ACHN (cell line): ENCODE data around the gene R3HCC1L.
"Not testable (repeated sequence)": the region's sequence is repeated elsewhere in the genome, so short reads cannot be mapped to it uniquely, and the experiment has no call there.

Experiments
- DNase-seq: peaks from one replicate; pipeline ENCODE4 v3.0.0-alpha.2; 2015
- in situ Hi-C: cut with HindIII; loops from 2 replicates; pipeline ENCODE4 v1.10.0; 2017; ENCODE audit warnings: low sequenced_read_pairs, low pct_ligation_motif_present, low pct_unique_long_range_greater_than_20kb

Gene R3HCC1L

GRCh38 chr10:98212196-98212595, 77.7 kb downstream of the R3HCC1L start:
- DNase-seq: no peak
- in situ Hi-C loops: no loop called here

DNA sequence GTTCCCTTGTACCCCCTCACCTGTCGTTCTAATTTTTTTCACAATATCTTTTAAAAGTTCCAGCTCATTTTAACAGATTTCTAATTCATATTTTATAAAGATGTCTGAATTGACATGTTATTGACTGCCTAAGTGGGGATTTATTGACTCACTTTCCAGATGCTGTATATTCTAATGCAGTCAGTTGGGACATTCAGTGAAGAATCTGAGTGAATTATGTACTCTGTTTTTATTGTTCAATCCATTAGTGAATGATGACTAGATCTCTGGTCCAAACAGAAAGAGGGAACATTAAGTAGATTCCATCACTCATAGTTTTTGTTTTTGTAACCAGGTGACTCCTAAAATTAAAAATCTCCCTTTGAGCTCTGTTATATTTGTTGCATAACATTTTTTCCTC, 79.3 kb downstream of the R3HCC1L start:
- in situ Hi-C loops: no loop called here
- DNase-seq: no peak

DNA sequence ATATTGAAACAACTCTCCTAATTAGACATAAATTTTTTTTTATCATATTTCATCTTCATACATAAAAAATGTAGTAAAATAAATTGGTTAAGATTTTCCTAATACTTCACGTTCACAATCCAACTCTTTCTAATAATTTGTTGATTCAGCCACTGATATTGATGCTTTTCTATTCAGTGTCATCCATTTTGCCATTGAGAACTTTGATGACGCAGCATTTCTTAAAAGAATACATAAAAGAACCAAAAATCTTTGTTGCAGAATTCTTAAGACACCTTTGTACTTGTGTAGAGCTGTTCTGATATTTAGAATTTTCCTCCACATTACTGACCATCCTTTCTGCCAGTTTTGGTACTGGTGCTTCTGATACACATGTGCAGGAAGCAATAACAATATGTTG, 80.9 kb downstream of the R3HCC1L start:
- in situ Hi-C loops: no loop called here
- no peak for DNase-seq

DNA sequence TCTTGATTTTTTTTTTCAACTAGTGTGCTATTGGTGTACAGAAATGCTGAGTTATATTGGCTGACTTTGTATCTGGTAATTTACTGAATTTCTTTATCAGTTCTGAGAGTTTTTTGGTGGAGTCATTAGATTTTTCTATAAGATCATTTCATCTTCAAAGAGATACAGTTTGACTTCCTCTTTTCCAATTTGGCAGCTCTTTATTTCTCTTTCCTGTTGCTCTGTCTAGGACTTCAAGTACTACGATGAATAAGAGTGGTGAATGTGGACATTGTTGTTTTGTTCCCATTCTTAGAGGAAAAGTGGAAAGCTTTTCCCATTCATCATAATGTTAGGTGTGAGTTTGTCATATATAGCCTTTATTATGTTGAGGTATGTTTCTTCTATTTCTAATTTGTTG, 83.3 kb downstream of the R3HCC1L start:
- in situ Hi-C loops: no loop called here
- no peak for DNase-seq

DNA sequence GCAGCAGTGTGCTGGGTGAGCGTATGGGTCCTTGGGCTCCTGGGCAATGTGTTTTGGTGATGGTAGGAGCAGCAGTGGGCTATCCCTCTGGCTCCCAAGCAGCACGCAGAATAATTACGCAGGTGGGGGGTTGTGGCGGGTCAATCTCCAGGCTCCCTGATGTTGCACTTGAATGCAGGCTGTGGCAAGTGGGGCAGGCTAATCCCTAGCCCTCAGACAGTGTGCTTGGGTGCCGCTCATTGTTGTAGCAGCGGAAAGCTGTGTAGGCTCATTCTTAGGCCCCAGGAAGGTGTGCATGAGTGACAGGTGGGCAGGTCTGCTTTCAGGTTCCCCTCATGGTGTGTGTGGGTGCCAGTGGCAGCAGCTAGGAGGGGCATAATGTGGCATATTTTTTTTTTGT, 89.4 kb downstream of the R3HCC1L start:
- in situ Hi-C loops: no loop called here
- DNase-seq: no peak

GRCh38 chr10:98224509-98224908, 90.1 kb downstream of the R3HCC1L start:
- in situ Hi-C loops: no loop called here
- no peak for DNase-seq

DNA sequence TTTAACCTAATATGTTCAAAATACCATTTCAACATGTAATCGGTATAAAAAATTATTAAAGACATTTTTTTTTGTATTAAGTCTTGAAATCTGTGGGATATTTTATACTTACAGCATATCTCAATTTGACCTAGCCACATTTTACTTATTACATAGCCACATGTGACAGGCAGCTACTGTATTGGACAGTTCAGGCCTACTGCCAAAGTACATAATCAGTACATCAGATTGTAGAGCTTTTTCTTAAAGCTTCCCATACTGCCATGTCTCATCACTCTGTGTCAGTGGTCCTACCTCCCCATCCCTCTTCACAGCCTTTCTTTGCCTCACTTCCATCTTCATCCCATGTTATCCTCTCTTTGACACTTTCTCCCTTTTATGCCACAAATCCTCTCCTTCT, 90.5 kb downstream of the R3HCC1L start:
- in situ Hi-C loops: no loop called here
- no peak for DNase-seq

GRCh38 chr10:98226508-98227144, 92.2 kb downstream of the R3HCC1L start:
- in situ Hi-C loops: no loop called here
- no peak for DNase-seq

- DNase-seq, in situ Hi-C loops: not testable (repeated sequence)
These were observed 93.3 kb downstream of the R3HCC1L start for GRCh38 chr10:98227713-98228112.

- DNase-seq, in situ Hi-C loops: not testable (repeated sequence)
These were observed 93.8 kb downstream of the R3HCC1L start for GRCh38 chr10:98228266-98228665.

DNA sequence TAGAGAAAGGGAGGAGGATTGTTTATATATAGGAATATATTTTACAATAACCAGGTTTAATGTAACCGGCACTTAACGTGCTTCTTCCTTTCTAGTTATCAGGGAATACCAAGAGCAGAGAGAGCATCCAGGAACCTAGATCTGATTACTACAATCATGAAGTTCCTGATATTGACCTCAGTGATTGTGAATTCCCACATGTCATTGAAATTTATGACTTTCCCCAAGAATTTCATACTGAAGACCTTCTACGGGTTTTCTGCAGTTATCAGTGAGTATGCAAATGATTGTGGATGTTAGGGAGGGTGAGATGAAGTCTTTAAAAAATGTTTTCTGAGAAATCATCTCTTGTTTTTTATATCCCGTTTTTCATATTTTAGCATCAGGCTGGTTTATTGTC, 97.0 kb downstream of the R3HCC1L start:
- no peak for DNase-seq
- in situ Hi-C loops: no loop called here

DNA sequence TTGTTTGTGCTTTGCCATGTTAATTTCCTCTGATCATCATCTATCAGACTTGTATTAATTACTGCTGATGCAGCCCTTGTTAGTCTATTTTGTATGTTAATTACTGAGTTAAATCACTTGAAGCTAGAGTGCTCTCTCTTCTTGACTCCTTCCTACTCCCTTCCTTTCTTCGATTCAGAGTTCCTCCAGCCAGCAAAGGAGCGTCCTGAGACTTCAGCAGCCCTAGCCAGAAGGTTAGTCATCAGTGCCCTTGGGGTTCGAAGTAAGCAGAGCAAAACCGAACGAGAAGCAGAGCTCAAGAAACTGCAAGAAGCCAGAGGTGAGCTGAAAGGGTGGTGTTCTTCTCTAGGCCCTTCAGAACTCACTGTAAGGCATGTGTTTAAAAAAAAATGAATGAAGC, 101.4 kb downstream of the R3HCC1L start:
- DNase-seq: no peak
- in situ Hi-C loops: no loop called here

DNA sequence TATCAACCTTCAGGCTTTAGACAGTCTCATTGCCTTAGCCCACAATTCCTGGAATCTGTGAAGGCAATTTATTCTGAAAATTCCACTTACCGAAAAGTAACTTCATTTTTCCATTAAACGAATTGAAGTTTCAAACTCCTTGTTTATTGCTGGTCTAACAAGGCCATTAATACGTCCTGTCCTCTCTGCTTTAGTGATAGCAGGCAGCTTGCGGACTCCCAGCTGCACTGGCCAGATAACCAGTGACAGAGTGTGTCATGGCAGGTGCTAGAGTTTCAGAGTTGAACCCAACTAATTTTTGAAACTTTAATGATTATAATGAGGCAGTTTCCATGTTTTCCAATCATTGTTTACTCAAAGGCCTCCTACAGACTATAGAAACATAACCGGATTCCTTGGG, 102.4 kb downstream of the R3HCC1L start:
- in situ Hi-C loops: no loop called here
- DNase-seq: no peak

DNA sequence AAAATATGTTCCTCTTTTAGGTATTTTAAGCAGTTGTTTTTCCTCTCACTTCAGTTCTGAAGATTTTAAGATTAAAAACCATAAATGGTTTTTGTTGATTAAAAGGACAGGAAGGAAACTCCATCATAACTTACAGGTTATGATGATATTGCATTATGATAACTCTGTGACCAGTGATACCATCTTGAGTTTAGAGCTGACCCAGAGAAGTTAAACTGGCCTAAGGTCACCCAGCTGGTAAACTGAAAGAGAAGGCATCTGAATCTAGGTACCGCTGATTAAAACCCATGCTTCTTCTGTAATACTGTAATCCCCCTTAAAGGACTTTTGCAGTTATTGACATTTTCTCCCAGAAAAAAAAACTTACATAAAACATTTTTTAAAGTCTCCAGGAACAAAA, 103.9 kb downstream of the R3HCC1L start:
- no peak for DNase-seq
- in situ Hi-C loops: no loop called here

DNA sequence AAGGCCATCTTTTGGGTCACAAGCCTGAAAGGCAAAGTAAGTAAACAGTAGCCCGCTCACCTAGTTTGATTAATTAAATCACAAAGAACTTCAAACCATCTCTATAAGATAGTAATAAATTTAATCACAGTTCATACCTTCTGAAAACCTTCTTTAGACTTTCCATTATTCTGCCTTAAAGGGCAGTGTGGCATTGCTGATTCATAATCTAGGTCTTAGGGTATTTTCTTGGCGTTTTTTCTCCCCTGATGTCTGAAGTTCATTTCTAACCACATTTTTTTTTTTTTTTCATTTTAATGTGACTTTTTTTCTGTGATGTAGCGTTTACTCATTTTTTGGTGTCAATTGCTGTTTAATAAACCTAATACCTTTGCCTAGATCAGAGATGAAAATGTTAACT, 106.1 kb downstream of the R3HCC1L start:
- in situ Hi-C loops: no loop called here
- no peak for DNase-seq

DNA sequence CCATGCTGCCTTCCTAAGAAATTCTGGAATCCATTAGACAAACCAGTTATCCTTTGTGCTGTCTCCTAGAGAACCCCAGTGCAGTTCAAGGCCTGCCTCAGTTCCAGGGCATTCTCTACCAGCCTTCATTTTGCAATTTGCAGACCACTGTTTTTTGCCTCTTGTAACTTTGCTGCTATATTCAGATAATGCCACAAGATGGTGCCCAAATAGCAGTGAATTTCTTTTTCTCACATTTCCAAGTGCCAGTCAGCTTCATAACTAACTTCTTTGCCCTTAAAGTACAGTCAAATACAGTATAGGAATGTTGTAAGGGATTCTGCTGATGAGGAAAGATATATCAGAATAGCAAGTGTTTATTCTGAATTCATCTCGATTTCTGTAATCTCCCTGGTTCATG, 108.4 kb downstream of the R3HCC1L start:
- DNase-seq: peak; percentile 44
- in situ Hi-C loops: no loop called here

- in situ Hi-C loops: no loop called here
These were observed 109.7 kb downstream of the R3HCC1L start for GRCh38 chr10:98244141-98244540.

GRCh38 chr10:98244586-98244985, 110.1 kb downstream of the R3HCC1L start:
- no peak for DNase-seq
- in situ Hi-C loops: no loop called here

More at GRCh38 chr10:98244141-98244540, 109.7 kb downstream of the R3HCC1L start:
- no peak for DNase-seq

GRCh38 chr10:98246911-98247805, 112.7 kb downstream of the R3HCC1L start:
- in situ Hi-C loops: no loop called here
- peak; percentile 71 for DNase-seq

GRCh38 chr10:98248018-98248417, 113.6 kb downstream of the R3HCC1L start:
- DNase-seq: no peak
- in situ Hi-C loops: no loop called here
